Erythroblast (primary cell): ENCODE results near the gene PICK1.

ENCODE experiments used
- GATA1 ChIP-seq: IDR thresholded peaks from 2 replicates; pipeline ENCODE4 v1.6.1; 2011; ENCODE audit warnings: low read depth, mild to moderate bottlenecking, control low read depth, low read length, moderate library complexity
- POLR2A ChIP-seq: IDR thresholded peaks from 2 replicates; pipeline ENCODE4 v1.6.1; 2011; ENCODE audit warnings: mild to moderate bottlenecking, low read length

DNA sequence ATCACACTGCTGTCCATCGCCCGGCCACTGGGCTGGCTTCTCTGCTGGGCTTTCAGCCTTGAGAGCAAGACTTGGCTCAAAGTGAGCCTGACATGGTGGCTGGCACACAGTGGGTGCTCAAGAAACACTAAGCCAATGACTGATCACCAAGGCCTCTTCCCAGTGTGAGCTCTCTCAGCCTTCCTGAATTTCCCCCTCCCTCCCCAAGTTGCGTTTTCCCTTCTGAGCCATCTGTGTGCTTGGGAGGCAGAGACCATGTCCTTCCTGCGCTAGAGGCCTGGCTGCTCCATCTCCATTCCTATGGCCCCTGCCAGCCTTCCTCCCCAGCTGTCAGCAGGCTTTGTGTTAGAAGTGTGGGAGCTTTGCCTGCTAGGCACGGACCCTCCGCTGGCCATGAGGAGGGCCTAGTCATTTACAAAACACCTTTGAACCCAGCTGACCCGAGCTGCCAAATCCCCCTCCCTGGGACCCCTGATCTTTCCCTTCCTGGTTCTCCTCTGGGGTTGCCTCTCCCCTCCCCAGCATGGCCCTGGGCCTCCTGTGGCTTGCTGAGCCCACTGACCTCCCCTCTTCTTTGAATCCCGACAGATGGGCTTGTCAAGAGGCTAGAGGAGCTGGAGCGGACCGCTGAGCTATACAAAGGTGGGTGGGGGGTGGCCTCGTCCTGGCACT lies 13.2 kb downstream of the PICK1 start:
- no peak for TF ChIP-seq POLR2A
- TF ChIP-seq GATA1, result no peak
